Spleen (tissue), 7 donors: ENCODE results near the gene FOXB1.

Experiments
- CTCF ChIP-seq, 11 experiments: fragments of 200-600 bp in 7 of 11; fragments of 450-650 bp in 4 of 11; sonication (generic) in 4 of 11; IDR thresholded peaks in 8 of 11; conservative IDR thresholded peaks in 3 of 11; 1 replicate in 7 of 11; 2 replicates in 4 of 11; pipeline versions ENCODE4 v1.4.0 to v1.8.0; 2016 to 2021; ENCODE audit warnings: antibody characterized with exemption in 11 of 11, inconsistent platforms in 4 of 11, mild to moderate bottlenecking in 1 of 11
- POLR2A ChIP-seq, 3 donors: fragments of 450-650 bp; IDR thresholded peaks; one replicate each; pipeline ENCODE4 v1.5.1; 2017; ENCODE audit warnings: antibody characterized with exemption in 3 of 3, mild to moderate bottlenecking in 1 of 3
- POLR2AphosphoS5 ChIP-seq, 3 donors: sonication (generic); formaldehyde crosslinking; IDR thresholded peaks; one replicate each; pipeline ENCODE4 v1.5.1; 2017; ENCODE audit warnings: antibody characterized with exemption in 3 of 3
- donor health status: DM: no; HTN: no; CAD: no; lungs with moderate emphysema.
- donor health status: DM: no; HTN: no; CAD: no.
- donor health status: DM: no; HTN: no; CAD: no.

DNA sequence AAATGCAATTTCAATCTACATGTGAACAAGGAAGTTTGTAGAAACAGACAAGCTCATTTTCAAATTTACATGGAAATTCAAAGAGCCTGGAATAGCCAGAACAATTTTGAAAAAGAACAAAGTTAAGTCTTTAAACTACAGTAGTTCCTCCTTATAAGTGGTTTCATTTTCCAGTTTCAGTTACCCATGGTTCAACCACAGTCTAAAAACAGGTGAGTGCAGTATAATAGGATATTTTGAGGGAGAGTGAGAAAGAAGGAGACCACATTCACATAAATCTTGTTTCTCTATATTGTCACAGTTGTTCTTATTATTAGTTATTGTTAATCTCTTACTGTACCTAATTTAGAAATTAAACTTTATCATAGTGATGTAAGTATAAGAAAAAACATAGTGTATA, 45.8 kb upstream of the FOXB1 start:
- TF ChIP-seq CTCF (IDR thresholded peaks at IDR 0.05 in 8 of 11, conservative IDR thresholded peaks at IDR 0.05 in 3 of 11) (no peak), POLR2A (IDR thresholded peaks at IDR 0.05) (no peak), POLR2AphosphoS5 (IDR thresholded peaks at IDR 0.05) (no peak)
